ENCODE measurements around the gene PHOX2B. TPM values are rescaled to one million over a fixed set of nuclear protein-coding genes. Genes with fewer than 3 reads are reported as not detected.

The PHOX2B gene
- total RNA-seq (2014; rRNA removed; shearing (Covaris generic)) = not detected in 2 replicates

GRCh38 chr4:41748571-41749475, at the start of gene PHOX2B:
Gene PHOX2B (minus strand): TSS chr4:41748725. CDS start chr4:41748610, 115 bp downstream.
- 0 out of 2 replicates have a peak, but pooled peaks cover 4% of the 10 kb centered on the region for H3K27me3 ChIP-seq
- H3K36me3 ChIP-seq = no peaks in the 10 kb centered on the region
- H3K27ac ChIP-seq = no peak within 1 kb of the TSS
- H3K4me3 ChIP-seq = no peak within 1 kb of the TSS
- no peak for DNase-seq
- no peaks in the 10 kb centered on the region for H3K4me1 ChIP-seq
- no peaks in the 10 kb centered on the region for H3K9me3 ChIP-seq (replicated peaks)

DNA sequence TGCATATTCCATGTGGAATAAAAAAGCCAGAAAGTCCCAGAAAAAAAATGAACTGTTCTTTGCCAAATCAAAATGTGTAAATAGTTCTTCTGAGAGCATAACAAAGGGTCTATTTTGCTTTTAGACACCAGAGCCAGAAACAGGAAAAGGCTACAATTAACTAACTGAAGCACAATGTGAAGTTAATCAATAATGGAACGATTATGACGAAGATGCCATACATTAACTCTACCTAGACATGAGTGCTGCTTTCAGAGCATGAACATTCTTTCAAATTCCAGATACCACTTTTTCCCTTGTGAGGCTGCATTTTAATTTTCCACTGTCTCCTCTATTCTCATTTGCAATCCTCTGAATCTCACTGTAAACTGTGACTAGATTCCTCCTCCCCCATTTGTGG, 48.7 kb upstream of the PHOX2B start:
- no peak overlapping the region for H3K27ac ChIP-seq
- no peak for DNase-seq

DNA sequence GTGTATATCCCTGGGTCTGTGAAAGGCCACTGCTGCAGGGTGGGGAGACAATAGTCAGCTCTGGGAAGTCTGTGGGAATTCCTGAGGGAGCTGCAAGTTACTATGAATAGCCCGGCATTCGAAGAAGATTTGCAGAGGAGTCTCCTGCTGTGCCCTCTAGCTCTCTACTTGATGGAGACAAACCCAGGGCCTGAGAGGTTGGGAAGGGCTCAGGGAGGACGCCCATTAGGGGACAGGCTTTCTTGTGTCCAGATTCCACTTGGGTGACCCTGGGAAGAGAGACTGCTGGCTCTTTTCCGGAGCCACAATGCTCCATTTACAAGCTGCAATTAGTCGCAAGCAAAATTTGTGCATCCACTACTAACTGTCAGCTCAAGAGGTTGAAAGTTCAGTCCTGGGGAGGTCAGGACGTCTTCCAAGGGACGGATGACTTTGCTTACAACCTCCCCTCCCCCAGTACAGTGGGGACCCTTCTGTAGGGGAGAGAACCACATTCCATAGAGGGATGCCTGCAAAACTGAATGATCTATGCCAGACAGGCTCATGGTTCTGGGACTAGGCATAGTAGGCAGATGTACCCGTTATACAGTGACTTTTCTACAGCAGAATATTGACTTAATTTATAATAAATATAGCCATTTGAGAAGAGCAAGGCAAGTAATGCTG, 48.2 kb upstream of the PHOX2B start:
- H3K9me3 ChIP-seq (replicated peaks) = no peaks in the 10 kb centered on the region
- H3K36me3 ChIP-seq = no peaks in the 10 kb centered on the region
- H3K4me1 ChIP-seq = peaks cover 23% of the 10 kb centered on the region
- H3K4me3 ChIP-seq = no peak overlapping the region
- DNase-seq = peak; percentile 46 to 51
- no peaks in the 10 kb centered on the region for H3K27me3 ChIP-seq
- peak overlapping the region; percentile 26; the same call in 1 of the 2 replicates for H3K27ac ChIP-seq

More for the DNA sequence above, 48.7 kb upstream of the PHOX2B start:
- Histone ChIP-seq H3K4me1 (peaks cover 23% of the 10 kb centered on the region), H3K9me3 (replicated peaks) (no peaks in the 10 kb centered on the region), H3K4me3 (no peak overlapping the region), H3K36me3 (no peaks in the 10 kb centered on the region), H3K27me3 (no peaks in the 10 kb centered on the region)

DNA sequence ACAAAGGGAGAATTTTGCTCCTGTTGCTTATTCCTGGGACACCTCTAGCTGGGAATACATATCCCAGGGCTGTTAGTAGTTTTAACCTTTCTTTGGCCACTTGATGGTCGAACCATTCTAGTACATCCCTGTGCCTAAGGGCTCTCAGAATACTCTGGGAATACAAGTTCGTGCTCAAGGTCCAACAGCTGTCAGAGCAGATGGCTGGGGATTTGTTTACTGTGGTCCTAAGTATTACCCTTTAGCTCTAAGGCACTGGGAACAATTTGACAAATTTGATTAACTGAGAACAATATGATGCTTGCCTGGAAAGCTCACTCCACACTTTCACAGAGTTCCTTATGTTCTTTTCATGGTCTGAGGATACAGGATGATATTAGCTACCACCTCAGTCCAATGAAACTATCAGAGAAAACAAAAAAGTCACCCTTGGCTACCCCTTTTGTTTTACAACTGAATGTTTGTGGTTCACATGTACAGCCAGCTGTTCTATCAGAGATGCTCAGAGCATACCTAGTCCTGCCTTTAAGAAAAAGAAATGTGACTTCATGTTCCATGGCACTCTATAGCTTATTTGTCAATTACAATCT, 47.4 kb upstream of the PHOX2B start:
- Histone ChIP-seq H3K9me3 (replicated peaks) (no peaks in the 10 kb centered on the region), H3K4me3 (no peak overlapping the region), H3K27ac (peak overlapping the region; percentile 26), H3K4me1 (peaks cover 23% of the 10 kb centered on the region), H3K27me3 (no peaks in the 10 kb centered on the region), H3K36me3 (no peaks in the 10 kb centered on the region)
- peak; percentile 44 to 67 for DNase-seq

DNA sequence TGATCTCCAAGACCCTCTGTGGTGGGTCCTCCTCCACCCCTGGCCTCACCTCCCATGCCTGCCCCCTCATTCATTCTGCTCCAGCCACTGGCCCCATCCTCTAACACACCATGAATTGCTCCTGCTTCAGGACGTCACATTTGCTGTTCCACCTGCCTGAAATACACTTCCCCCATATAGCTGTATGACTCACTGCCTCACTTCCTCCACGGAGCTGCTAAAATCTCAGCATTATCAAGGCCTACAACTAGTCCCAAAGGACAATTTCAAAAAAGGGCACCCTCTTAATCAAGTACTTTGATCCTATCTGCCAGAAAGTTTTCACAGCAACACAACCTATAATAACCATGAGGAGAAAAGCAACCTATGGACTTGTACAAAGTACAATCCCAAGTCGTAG, 43.6 kb upstream of the PHOX2B start:
- H3K9me3 ChIP-seq (replicated peaks) = no peaks in the 10 kb centered on the region
- no peak overlapping the region for H3K27ac ChIP-seq
- DNase-seq = no peak
- no peaks in the 10 kb centered on the region for H3K27me3 ChIP-seq
- no peaks in the 10 kb centered on the region for H3K36me3 ChIP-seq
- no peak overlapping the region for H3K4me3 ChIP-seq
- peaks cover 28% of the 10 kb centered on the region for H3K4me1 ChIP-seq

DNA sequence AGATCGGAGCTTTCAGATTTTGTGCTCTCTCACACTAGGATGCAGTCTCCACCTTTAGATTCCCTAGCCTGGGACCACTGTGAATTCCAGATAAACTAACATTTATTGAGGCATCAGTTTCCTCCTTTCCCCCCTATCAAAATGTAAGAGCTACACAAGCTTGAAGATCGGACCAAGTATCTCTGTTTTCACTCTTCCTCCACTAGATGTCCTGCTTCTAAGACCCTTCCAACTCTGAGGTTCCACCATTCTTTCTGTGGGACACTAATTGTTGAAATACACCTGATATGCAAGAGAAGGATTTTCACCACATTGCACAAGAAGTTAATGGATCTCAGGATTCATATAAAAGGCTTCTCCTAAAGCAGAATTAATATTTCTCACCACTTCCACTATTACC, 43.0 kb upstream of the PHOX2B start:
- Histone ChIP-seq H3K27ac (no peak overlapping the region), H3K4me1 (peaks cover 25% of the 10 kb centered on the region), H3K36me3 (no peaks in the 10 kb centered on the region), H3K9me3 (replicated peaks) (no peaks in the 10 kb centered on the region), H3K4me3 (no peak overlapping the region), H3K27me3 (no peaks in the 10 kb centered on the region)
- DNase-seq = no peak

- Histone ChIP-seq H3K27ac (peak overlapping the region; percentile 37; the same call in 1 of the 2 replicates), H3K4me1 (peaks cover 5% of the 10 kb centered on the region; the same call in 1 of the 2 replicates), H3K9me3 (replicated peaks) (no peaks in the 10 kb centered on the region), H3K27me3 (no peaks in the 10 kb centered on the region), H3K4me3 (peak overlapping the region; percentile 8; the same call in 1 of the 2 replicates), H3K36me3 (no peaks in the 10 kb centered on the region)
- peak; percentile 62 to 75 for DNase-seq
Observed at GRCh38 chr4:41787931-41788330, 39.4 kb upstream of the PHOX2B start.

DNA sequence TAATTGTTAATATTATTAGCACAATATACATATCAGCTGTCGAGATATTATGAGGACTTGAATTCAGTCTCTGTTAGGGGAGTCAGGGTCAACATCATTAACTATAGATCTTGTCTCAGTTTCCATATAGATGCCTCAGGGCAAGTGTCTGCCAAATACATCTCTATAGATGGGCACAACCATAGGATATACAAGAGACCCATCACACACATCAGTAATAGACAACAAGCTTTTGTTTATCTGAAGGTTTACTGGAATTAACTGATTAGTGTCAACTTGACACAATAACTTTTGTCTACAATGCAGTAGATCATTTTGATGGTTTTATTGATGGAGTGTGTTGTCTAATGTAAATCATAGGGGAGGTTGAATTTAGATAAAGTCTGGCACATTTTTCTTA, 37.1 kb upstream of the PHOX2B start:
- no peaks in the 10 kb centered on the region for H3K27me3 ChIP-seq
- H3K27ac ChIP-seq = no peak overlapping the region
- no peaks in the 10 kb centered on the region for H3K9me3 ChIP-seq (replicated peaks)
- H3K4me3 ChIP-seq = no peak overlapping the region
- H3K36me3 ChIP-seq = no peaks in the 10 kb centered on the region
- peaks cover 5% of the 10 kb centered on the region; the same call in 1 of the 2 replicates for H3K4me1 ChIP-seq
- DNase-seq = no peak

DNA sequence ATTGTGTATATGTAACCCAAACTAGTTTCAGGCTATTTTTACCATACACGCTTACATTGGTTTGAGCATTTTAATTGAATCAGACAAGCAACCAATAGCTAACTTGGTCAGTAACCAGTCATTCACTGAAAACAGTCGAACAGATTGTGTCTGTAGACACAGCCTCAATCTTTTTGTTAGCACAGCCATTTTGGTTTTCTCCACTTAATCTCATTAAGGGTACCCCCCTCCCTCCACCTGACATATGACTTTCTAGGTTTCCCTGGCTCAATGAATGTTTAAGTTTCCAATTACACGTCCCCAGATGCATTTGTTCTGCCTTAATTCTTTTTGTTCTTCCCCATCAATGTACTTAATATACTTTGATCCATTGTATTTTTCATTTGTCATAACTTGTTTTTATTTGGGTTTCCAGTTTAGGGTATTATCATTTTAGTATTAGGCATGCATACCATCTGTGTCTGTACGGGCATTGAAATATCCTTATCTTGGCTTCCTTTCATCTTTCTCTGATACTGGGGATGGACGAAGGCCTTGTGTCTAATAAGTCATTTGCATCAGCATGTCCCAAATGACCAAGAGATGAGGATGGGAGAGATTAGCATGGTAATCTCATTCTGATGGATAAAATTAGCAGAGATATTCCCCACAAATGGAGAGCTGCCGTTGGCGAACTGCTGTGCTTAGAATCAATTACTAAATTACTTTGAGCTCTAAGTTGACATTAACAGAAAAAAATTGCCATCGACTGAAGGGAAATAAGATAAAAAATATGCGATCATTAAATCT, 35.9 kb upstream of the PHOX2B start:
- Histone ChIP-seq H3K4me3 (no peak overlapping the region), H3K36me3 (no peaks in the 10 kb centered on the region), H3K9me3 (replicated peaks) (no peaks in the 10 kb centered on the region), H3K27ac (no peak overlapping the region), H3K27me3 (no peaks in the 10 kb centered on the region), H3K4me1 (peaks cover 5% of the 10 kb centered on the region; the same call in 1 of the 2 replicates)
- no peak for DNase-seq

DNA sequence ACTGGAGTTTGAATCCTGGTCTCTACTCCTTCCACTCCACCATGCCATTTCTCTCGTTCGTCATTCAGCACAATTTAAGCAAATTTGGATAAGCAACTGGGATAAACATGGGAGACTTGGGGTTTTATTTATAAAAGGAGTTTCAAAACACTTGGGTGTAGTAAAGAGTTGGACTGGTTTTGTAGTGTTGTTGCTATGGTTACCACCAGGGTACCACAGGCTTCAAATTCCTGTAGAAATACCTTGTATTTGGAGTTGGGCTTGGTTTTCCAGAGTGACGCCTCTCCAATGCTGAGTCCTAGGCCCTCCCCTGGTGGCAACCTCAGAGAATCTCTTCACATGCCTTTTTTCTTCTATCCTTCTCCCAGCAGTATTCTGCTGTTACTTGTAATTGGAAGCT, 27.9 kb upstream of the PHOX2B start:
- Histone ChIP-seq H3K27ac (no peak overlapping the region), H3K4me1 (no peaks in the 10 kb centered on the region), H3K27me3 (no peaks in the 10 kb centered on the region), H3K9me3 (replicated peaks) (no peaks in the 10 kb centered on the region), H3K36me3 (no peaks in the 10 kb centered on the region), H3K4me3 (no peak overlapping the region)
- DNase-seq = no peak

GRCh38 chr4:41763729-41764128, 15.2 kb upstream of the PHOX2B start:
- Histone ChIP-seq H3K27me3 (no peaks in the 10 kb centered on the region), H3K4me3 (no peak overlapping the region), H3K9me3 (replicated peaks) (no peaks in the 10 kb centered on the region; the same call in 1 of the 2 replicates), H3K27ac (no peak overlapping the region), H3K4me1 (no peaks in the 10 kb centered on the region), H3K36me3 (no peaks in the 10 kb centered on the region)
- DNase-seq = no peak

DNA sequence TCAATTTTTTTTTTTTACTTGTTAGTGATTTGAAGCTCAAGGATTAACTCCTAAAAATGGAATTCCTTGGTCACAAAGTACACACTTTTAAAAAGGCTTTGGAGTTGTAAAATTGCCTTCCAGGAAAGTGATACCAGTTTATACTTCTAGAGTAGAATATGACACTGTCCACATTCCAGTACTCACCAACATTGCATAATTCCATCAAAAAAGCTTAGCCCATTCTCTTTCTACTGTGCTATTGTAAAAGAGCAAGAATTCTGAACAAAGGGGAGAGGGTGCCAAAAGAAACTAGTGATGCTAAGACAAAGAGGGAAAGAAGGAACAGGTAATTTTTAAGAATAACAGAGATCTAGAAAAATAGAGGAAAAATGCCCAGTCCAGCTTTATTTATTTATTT, 10.4 kb upstream of the PHOX2B start:
- Histone ChIP-seq H3K27ac (no peak overlapping the region), H3K4me3 (no peak overlapping the region), H3K27me3 (0 out of 2 replicates have a peak, but pooled peaks cover 3% of the 10 kb centered on the region)

DNA sequence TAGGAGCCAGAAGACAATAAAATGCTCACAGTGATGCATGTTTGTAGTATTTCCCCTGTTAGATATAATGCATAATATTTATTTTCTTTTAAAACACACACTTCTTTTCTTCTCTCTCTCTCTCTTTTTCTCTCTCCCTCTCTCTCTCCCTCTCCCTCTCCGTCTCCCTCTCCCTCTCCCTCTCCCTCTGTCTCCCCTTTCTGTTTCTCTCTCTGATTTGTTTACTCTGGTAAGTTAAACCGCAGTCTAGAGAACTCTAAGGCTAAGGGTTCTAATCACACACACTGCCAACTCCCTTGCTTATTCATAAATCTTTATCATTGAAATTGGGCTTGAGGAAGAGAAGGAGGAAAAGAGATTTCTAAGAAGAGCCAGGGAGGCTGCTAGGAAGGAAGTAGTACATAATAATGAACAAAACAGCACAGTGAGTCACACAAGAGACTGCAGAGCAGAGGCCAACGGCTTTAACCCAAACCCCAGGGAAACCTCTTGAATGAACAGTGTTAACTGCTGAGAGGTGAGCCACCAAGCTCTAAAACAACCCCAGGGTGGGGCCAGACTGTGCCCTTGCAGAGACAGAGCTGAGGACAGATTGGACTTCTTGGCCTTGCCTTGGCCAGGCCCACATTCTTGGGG, 9.1 kb upstream of the PHOX2B start:
- Histone ChIP-seq H3K36me3 (no peaks in the 10 kb centered on the region), H3K9me3 (replicated peaks) (no peaks in the 10 kb centered on the region), H3K4me3 (no peak overlapping the region), H3K27ac (no peak overlapping the region), H3K4me1 (no peaks in the 10 kb centered on the region), H3K27me3 (0 out of 2 replicates have a peak, but pooled peaks cover 6% of the 10 kb centered on the region)
- no peak for DNase-seq

More for the DNA sequence above, 10.4 kb upstream of the PHOX2B start:
- DNase-seq = no peak
- Histone ChIP-seq H3K36me3 (no peaks in the 10 kb centered on the region), H3K4me1 (no peaks in the 10 kb centered on the region), H3K9me3 (replicated peaks) (no peaks in the 10 kb centered on the region)

- 0 out of 2 replicates have a peak, but pooled peaks cover 6% of the 10 kb centered on the region for H3K27me3 ChIP-seq
- H3K4me3 ChIP-seq = no peak overlapping the region
- no peaks in the 10 kb centered on the region for H3K9me3 ChIP-seq (replicated peaks)
- DNase-seq = no peak
- no peaks in the 10 kb centered on the region for H3K4me1 ChIP-seq
- H3K27ac ChIP-seq = no peak overlapping the region
- H3K36me3 ChIP-seq = no peaks in the 10 kb centered on the region
Observed at GRCh38 chr4:41753942-41754341, 5.4 kb upstream of the PHOX2B start.
